Measurements from ENCODE around the gene NRTN. TPM values are rescaled to one million over a fixed set of nuclear protein-coding genes. Genes with fewer than 3 reads are reported as not detected.

The NRTN gene
- total RNA-seq, 1 donor from 2014 or later = 5.4 TPM

GRCh38 chr19:5826531-5827341 is 21.9 kb downstream of the NRTN start:
- Mint-ChIP-seq H3K9me3 (no peaks in the 10 kb centered on the region), H3K27me3 (no peaks in the 10 kb centered on the region), H3K27ac (peak overlapping the region; percentile 85), H3K36me3 (no peaks in the 10 kb centered on the region), H3K4me1 (ENCODE audit: unreplicated experiment) (no peaks in the 10 kb centered on the region), H3K4me3 (peak overlapping the region; percentile 90)
- no peak for DNase-seq (ENCODE audit: extremely low spot score, unreplicated experiment)
- TF ChIP-seq CTCF (conservative IDR thresholded peaks at IDR 0.05) = peak; percentile 23

- no peak for TF ChIP-seq CTCF (conservative IDR thresholded peaks at IDR 0.05)
- Mint-ChIP-seq H3K9me3 (no peaks in the 10 kb centered on the region), H3K36me3 (no peaks in the 10 kb centered on the region), H3K4me3 (peak overlapping the region; percentile 90), H3K27ac (peak overlapping the region; percentile 85), H3K27me3 (no peaks in the 10 kb centered on the region), H3K4me1 (ENCODE audit: unreplicated experiment) (no peaks in the 10 kb centered on the region)
- DNase-seq (ENCODE audit: extremely low spot score, unreplicated experiment) = no peak
Observed at GRCh38 chr19:5827342-5827890, 22.5 kb downstream of the NRTN start.

GRCh38 chr19:5827891-5828660 is 23.2 kb downstream of the NRTN start:
- H3K27me3 Mint-ChIP-seq = no peaks in the 10 kb centered on the region
- no peaks in the 10 kb centered on the region for H3K4me1 Mint-ChIP-seq (ENCODE audit: unreplicated experiment)
- TF ChIP-seq CTCF (conservative IDR thresholded peaks at IDR 0.05) = no peak
- peak overlapping the region; percentile 96 for H3K27ac Mint-ChIP-seq
- peak; percentile 99 for DNase-seq (ENCODE audit: extremely low spot score, unreplicated experiment)
- H3K36me3 Mint-ChIP-seq = no peaks in the 10 kb centered on the region
- no peaks in the 10 kb centered on the region for H3K9me3 Mint-ChIP-seq
- H3K4me3 Mint-ChIP-seq = peak overlapping the region; percentile 99

- TF ChIP-seq CTCF (conservative IDR thresholded peaks at IDR 0.05) = no peak
- no peaks in the 10 kb centered on the region for H3K4me1 Mint-ChIP-seq (ENCODE audit: unreplicated experiment)
- H3K36me3 Mint-ChIP-seq = no peaks in the 10 kb centered on the region
- H3K27ac Mint-ChIP-seq = peak overlapping the region; percentile 96
- DNase-seq (ENCODE audit: extremely low spot score, unreplicated experiment) = no peak
- no peaks in the 10 kb centered on the region for H3K9me3 Mint-ChIP-seq
- H3K4me3 Mint-ChIP-seq = peak overlapping the region; percentile 99
- peaks cover 3% of the 10 kb centered on the region for H3K27me3 Mint-ChIP-seq
Observed at GRCh38 chr19:5828661-5829566, 24.0 kb downstream of the NRTN start.
